NCI-H748 (cell line): Measurements from ENCODE around the gene UNC13C.

ENCODE experiments used
- DNase-seq: peaks from one replicate; lab custom pipeline; 2025; ENCODE audit not compliant: unreplicated experiment; lab: John Stamatoyannopoulos, UW

UNC13C gene

GRCh38 chr15:54017959-54018358, 39.7 kb downstream of the UNC13C start:
- DNase-seq = no peak

- DNase-seq = no peak
Measured at GRCh38 chr15:54026258-54026657, 48.0 kb downstream of the UNC13C start.

DNA sequence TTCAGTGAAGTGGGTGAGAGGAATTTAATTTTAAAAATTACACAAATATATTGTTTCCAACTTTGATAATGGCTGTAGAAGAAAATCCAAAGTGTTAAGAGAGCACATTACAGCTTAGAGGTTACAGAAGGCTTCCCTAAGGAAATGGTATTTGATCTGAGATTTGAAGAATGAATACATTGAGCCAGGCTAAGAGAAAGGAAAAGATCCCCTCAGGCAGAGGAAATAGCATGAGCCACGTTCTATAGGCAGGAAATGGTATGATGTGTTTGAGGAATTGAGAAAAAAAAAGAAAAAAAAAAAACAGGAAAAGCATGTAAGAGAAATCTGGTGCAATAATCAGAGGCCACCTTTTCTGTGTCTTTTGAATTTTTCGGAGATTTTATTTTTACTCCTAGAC, 48.6 kb downstream of the UNC13C start:
- DNase-seq = no peak

DNA sequence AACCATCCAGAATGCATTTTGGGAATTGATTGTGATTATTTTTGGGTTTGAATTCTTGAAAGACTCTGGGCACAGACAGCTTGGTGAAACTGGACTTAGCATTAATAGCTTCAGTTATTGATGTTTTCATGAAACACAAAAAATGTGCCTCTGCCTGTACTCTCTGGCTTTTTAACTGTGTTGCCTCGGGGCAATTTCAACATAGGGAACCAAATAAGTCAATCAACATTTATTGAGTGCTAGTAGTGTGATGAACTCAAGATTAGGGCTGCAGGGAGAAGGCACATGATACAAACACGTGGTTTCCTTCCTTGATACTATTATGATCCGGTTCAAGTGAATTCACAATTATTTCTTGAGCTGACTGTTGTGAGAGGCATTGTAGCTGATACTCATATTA, 50.8 kb downstream of the UNC13C start:
- no peak for DNase-seq

- no peak for DNase-seq
Measured at GRCh38 chr15:54032066-54032465, 53.8 kb downstream of the UNC13C start.

DNA sequence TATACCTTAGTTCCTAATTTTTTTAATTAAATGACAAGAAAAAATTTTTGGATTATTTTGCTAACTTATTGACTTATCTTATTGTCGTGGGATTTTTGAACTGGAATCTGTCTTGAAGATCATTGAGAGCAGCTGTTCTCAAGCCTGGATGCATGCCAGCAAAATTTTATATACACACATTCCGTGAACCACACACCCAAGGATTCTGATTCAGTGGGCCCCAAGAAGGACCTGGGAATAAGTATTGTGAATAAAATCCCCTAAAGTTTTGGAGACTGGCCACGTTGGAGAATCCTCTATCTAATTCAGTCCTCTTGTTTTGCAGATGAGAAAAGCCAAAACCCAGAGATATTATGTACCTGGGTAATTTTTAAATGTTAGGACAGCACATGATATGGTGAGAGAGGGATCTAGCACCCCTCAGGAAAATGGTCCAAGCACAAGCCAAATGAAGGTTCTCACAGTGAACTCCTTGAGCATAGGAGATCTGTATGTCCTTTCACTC, 55.2 kb downstream of the UNC13C start:
- no peak for DNase-seq

DNA sequence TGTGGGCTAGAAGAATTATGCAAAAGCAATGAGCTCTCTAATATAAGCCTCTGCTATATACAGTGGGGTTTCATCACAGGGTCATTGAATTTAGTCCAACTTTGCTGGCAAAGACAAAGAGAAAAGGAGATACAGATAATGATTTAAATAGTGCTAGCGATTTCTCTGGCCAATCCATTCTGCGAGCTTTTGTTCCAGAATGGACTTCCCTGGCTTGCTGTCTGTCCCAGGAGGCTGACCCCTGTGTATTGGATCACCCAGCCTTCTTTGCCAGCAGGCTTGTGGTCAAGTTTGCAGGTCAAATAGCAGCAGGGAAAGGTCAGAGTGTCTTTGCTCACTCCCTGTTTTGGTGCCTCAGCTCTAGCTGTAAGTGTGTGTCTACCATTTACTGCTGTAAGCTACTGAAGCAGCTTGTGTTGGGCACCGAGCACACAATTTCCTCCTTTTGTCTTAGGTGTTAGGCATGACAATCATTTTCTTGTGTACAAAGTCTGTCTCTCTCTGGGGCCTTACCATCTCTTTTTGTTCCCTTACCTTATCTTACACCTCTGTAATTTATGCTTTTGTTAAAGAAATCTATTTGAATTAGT, 55.7 kb downstream of the UNC13C start:
- no peak for DNase-seq

DNA sequence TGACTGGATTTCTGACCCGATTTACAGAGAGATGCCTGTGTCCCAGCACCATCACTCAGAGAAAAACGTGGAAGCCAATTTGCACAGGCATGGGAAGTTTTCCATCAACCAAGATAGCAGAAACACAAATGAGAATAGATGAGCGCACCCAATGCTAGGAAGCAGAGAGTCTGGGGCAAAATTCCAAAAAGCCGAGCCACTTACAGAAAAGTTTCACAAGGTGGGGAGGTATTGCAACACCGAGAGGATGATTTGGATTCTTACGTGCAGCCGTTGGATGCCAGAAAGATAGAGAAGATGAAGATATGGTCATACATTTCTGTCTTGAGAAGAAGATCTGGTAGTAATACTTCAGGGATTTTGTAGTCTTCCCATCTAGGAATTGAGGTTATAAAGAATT, 57.4 kb downstream of the UNC13C start:
- DNase-seq = no peak

DNA sequence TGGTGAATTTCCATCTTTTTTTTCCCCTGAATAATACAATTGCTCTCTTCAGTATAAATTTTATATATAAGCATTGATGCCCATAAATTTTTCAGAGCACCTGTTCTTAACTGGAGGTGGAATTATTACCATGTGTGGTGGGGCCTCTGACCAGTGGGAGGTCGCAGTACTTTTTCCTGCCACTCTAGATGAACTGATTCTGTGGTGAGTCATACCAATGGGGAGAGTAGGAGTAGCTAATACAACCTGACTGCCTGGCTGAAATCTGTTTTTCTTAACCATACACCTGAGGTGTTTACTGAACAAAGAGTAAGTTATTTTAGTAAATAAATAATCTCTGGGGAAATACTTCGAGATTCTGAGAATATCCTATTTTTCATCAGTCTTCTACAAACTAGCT, 67.2 kb downstream of the UNC13C start:
- no peak for DNase-seq

DNA sequence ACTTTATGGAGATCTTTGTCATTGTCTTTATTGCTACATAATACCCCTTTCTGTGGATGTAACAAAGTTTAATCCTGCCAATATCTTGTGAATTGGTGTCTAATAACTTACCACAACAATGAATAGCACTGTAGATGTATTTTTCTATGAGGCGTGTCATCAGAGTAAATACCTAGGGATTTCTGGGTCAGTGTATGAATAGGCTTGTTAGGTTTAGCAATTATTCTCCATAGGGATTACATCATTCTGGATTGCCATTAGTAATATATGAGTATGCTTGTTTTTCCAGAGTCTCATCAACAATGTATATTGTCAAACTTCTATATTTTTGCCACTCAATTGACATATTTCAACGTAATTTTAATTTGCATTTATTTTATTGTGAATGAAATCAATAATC, 67.9 kb downstream of the UNC13C start:
- DNase-seq = no peak

- no peak for DNase-seq
Measured at GRCh38 chr15:54064365-54064764, 86.1 kb downstream of the UNC13C start.

DNA sequence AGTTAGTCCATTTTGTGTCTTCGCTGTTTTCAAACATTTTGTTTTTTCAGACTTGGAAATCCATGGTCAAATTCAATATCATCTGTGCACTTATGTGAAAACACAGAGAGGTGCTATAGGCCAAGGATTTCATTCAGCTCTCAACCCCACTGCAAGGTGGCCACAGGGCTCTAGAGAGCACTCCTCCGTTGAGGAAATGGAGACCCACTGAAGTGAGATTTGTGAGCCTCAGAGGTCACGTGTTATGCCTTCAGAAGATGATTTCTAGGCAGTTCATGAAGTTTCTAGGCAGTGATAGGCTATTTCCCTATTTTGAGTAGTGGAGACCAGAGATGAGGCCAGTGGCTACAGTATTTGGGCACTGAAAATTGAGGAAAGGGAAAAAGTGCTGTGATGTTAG, 88.2 kb downstream of the UNC13C start:
- no peak for DNase-seq

DNA sequence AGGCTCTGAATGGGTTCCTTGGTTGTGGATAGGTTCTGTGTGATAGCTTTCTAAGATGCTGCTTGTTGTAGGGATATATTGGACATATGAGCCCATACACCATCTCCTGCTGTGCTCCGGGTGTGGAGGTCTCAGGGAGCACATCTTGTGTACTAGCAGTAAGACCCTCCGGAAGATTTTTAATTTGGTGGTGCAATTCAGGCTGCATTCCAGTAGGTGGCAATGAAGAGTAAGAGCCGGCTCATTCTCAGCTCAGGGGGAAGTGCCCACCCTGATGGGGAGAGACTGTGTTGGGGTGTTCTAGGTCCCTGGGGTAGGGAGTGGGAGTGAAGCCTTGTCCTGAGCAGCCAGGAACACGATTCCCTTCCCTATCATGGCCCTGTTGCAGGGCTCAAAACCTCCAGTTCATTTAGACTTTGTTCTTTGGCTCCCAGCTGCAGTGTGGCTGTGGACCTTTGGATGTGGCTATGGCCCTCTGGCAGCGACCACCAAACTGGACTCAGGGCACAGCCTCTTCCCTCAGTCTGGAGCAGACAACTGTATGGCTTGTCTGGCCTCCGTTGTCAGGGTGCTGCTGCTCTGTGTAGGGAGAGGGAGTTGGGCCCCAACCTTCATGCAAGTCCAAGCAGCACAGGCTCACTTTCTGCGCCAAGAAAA, 104.7 kb downstream of the UNC13C start:
- DNase-seq = no peak

- no peak for DNase-seq
Measured at GRCh38 chr15:54083501-54083900, 105.3 kb downstream of the UNC13C start.

DNA sequence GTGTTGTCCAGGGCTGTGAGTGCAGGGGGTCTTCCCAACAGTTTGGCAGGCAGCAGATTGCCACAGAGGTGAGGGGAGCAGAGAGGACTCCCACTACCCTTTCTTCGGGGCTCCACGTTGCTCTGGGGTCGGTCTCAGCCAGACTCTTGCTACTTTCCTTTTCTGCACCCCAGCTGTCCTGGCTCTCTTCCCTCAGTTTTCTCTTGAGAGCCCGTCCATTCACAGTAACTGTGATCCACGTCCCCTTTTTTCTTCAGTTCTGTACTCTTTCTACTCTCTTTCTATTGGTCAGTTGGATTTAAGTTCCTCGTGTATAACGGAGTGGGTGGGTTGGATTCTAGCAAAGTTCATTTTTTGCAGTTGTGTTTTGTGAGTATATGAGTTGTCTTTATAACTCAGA, 105.8 kb downstream of the UNC13C start:
- no peak for DNase-seq

- no peak for DNase-seq
Measured at GRCh38 chr15:54088837-54089236, 110.6 kb downstream of the UNC13C start.

DNA sequence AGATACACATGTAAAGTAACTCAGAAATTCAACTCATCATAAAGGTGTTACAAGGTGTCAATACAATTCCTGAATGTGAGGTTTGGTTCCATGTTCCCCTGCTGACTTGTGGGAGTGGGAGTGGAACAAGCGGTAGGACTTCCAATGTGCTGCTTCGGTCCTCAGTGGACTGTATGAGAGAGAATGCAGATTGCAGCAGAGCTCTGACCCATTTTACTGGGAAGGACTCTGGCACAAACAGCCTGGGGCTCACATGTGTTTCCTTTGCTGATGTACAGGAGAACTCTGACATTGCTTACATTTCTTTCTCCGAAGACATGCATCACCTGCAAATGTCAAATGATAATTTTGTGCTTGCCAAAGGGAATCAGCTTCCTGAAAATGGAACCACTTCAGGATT, 111.5 kb downstream of the UNC13C start:
- DNase-seq = no peak

- no peak for DNase-seq
Measured at GRCh38 chr15:54091651-54092050, 113.4 kb downstream of the UNC13C start.

DNA sequence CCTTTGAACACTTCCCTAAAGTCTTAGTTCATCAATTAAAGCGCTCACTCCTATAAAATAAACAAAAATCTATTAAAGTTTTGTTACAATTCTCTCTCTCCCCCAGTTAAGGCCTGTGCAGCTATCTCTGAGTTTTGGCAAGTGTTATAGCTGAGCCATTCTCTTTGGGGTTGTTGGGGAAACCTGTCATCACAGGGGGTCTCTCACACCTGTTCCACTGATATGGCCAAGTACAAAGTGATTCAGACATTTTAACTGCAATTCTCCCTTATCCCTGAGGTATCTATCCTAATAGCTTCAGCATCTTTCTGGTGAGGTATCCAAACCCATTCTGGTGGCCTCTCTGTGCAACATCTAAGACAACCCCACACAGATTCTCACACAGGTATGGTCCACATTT, 116.4 kb downstream of the UNC13C start:
- no peak for DNase-seq

DNA sequence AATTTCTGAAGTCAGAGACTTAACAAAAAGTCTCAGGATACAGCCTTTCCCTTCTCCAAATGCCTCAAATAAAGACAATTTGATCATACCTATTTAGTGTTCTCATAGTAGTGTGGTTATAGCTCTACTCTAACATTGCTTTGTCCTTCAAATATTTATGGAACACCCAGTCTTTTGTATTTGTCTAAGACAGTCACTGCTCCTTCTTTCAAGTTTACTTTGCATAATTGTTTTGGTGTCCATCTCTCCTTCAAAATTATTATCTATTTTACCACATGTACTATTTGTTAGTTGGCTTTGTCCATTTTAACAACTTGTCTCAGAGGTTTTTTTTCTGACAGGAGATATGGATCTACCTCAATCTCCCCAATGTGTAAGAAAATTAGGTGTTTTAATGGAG, 118.8 kb downstream of the UNC13C start:
- DNase-seq = no peak

- DNase-seq = no peak
Measured at GRCh38 chr15:54099010-54099409, 120.8 kb downstream of the UNC13C start.

- no peak for DNase-seq
Measured at GRCh38 chr15:54101664-54102270, 123.5 kb downstream of the UNC13C start.

- DNase-seq = no peak
Measured at GRCh38 chr15:54102704-54103103, 124.5 kb downstream of the UNC13C start.
